ENCODE measurements around the gene TBL1XR1. TPM values are rescaled to one million over a fixed set of nuclear protein-coding genes. Genes with fewer than 3 reads are reported as not detected.
A peak's percentile ranks its signal among the peaks of the same experiment; 100 is the strongest.

Gene TBL1XR1
- total and polyA plus RNA-seq, 2 donors (not counting 3 experiments of a cell fraction or from before 2014, with no cell fraction given) = 26.9 to 146 TPM

DNA sequence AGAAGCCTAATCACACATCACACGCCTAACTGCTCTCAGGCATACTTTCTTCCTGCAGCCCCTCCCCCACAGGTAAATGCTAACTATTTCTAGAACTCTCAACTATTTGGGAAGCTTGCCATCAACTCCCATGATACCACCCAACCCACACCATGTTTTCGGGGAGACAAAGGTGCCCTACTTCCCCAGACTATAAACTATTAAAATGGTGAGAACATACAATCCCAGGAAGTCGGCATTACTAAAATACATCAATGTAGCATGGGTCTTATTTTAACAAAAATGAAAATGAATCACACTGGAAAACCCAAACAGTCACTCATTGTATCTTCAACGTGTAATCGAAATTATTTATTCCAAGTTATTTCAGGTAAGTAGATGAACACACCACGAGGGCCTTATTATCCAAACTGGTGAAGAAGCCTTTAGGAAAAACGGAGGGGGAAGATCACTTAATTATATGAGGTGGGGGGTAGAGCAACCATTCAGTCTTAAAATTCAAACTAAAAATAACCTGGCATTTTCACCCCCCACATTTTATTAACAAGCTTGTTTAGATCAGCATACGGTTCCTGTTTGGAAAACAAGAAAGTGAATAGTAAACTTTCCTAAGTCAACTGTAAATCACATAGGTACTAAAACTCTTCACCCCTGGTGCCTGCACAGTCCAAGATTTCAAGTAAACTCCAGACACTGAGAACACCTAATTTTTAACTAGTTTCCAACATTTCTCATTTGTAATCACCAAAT is 1.9 kb downstream of the TBL1XR1 start:
- Histone ChIP-seq H3K36me3 (ENCODE audit: control insufficient read depth in 2 of 2, extremely low read depth in 1 of 2, insufficient read depth in 2 of 2, low read length in 2 of 2) (no peaks in the 10 kb centered on the region), H2AFZ (ENCODE audit: low read depth, low read length) (no peak overlapping the region), H3K4me2 (ENCODE audit: insufficient read depth, low read length) (peak overlapping the region; percentile 66), H3K79me2 (ENCODE audit: control insufficient read depth, insufficient read depth, low read length) (peaks cover 63% of the 10 kb centered on the region), H3K27ac (ENCODE audit: insufficient read depth, low read depth, low read length) (peak overlapping the region; percentile 93), H3K4me1 (ENCODE audit: control insufficient read depth, extremely low read depth, insufficient read depth, low read length) (peaks cover 32% of the 10 kb centered on the region), H3K9ac (replicated peaks; ENCODE audit: extremely low read depth, insufficient read depth, low read length) (peak overlapping the region; percentile 99), H3K4me3 (replicated peaks in 1 of 3; ENCODE audit: insufficient read depth in 1 of 3, low read depth in 1 of 3, low read length in 3 of 3) (peak overlapping the region; percentile 84 to 97 (median 95)), H3K9me3 (replicated peaks; ENCODE audit: control insufficient read depth, insufficient read depth, low read length) (no peaks in the 10 kb centered on the region), H4K20me1 (replicated peaks; ENCODE audit: control insufficient read depth, extremely low read depth, insufficient read depth, low read length) (peaks cover 6% of the 10 kb centered on the region), H3K9me1 (replicated peaks; ENCODE audit: control insufficient read depth, extremely low read depth, insufficient read depth, low read length) (no peaks in the 10 kb centered on the region), H3K27me3 (ENCODE audit: control insufficient read depth in 2 of 2, insufficient read depth in 2 of 2, low read length in 2 of 2) (no peaks in the 10 kb centered on the region)
- intact Hi-C loops (cut with micrococcal nuclease) (loop anchor here (5.0 to 10.0 kb wide), 6 partner anchors 237 to 1062 kb away; no protein-coding TSS in a partner anchor), dilution Hi-C loops (cut with MboI; ENCODE audit: extremely low pct_ligation_motif_present, low sequenced_read_pairs) (no loop called here)
- POLR2A ChIA-PET = interaction anchor here (1.1 kb wide), 1 partner anchor 145 kb away, joined by 3 read pairs; no protein-coding TSS in a partner anchor
- no TSS peak for BruUV-seq (replicated peaks)
- CTCF ChIA-PET = interaction anchor here (1.0 to 5.2 kb wide), 5 partner anchors 35 to 1190 kb away, joined by 3 to 76 read pairs (median 5); no protein-coding TSS in a partner anchor
- peak; percentile 53 for DNase-seq (ENCODE audit: low read depth, low spot score)
- FAIRE-seq = no peak
- no peak for TF ChIP-seq GATA2 (IDR thresholded peaks at IDR 0.05; ENCODE audit: insufficient read depth, insufficient read length, low read depth, low read length)
- TF ChIP-seq, protein P1, sequence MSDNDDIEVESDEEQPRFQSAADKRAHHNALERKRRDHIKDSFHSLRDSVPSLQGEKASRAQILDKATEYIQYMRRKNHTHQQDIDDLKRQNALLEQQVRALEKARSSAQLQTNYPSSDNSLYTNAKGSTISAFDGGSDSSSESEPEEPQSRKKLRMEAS (IDR thresholded peaks at IDR 0.05; ENCODE audit: insufficient read depth, insufficient read length) = no peak
- no peak for TF ChIP-seq JUN (IDR thresholded peaks at IDR 0.05; ENCODE audit: borderline replicate concordance, insufficient read depth, insufficient read length, low read depth)
- TF ChIP-seq POLR2A (IDR thresholded peaks at IDR 0.05; ENCODE audit: low read depth, low read length) = no peak
- no peak for TF ChIP-seq EZH2 (IDR thresholded peaks at IDR 0.05; ENCODE audit: borderline replicate concordance, low read depth, low read length, severe bottlenecking)
- TF ChIP-seq MYC (IDR thresholded peaks at IDR 0.05; ENCODE audit: low read depth, low read length) = no peak
- no peak for TF ChIP-seq POLR2AphosphoS5 (IDR thresholded peaks at IDR 0.05; ENCODE audit: insufficient read depth, low read depth, low read length)
- TF ChIP-seq, protein P2, sequence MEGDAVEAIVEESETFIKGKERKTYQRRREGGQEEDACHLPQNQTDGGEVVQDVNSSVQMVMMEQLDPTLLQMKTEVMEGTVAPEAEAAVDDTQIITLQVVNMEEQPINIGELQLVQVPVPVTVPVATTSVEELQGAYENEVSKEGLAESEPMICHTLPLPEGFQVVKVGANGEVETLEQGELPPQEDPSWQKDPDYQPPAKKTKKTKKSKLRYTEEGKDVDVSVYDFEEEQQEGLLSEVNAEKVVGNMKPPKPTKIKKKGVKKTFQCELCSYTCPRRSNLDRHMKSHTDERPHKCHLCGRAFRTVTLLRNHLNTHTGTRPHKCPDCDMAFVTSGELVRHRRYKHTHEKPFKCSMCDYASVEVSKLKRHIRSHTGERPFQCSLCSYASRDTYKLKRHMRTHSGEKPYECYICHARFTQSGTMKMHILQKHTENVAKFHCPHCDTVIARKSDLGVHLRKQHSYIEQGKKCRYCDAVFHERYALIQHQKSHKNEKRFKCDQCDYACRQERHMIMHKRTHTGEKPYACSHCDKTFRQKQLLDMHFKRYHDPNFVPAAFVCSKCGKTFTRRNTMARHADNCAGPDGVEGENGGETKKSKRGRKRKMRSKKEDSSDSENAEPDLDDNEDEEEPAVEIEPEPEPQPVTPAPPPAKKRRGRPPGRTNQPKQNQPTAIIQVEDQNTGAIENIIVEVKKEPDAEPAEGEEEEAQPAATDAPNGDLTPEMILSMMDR (IDR thresholded peaks at IDR 0.05; ENCODE audit: extremely low read depth in 1 of 2, insufficient read depth in 1 of 2, low read depth in 1 of 2, low read length in 2 of 2) = no peak
- TF ChIP-seq FOS (IDR thresholded peaks at IDR 0.05; ENCODE audit: borderline replicate concordance, insufficient read depth, low read length) = no peak

Data from endothelial cell of umbilical vein (primary cell).